HG03175 (cell line): ENCODE results near the gene GRIP2.
A peak's percentile ranks its signal among the peaks of the same experiment; 100 is the strongest.

Source experiments
- ATAC-seq: cut with Tn5 transposase; IDR thresholded peaks from one replicate; pipeline ENCODE4 v1.9.1; 2021; ENCODE audit warnings: mild to moderate bottlenecking, moderate library complexity; ENCODE audit not compliant: unreplicated experiment

Gene GRIP2

GRCh38 chr3:14472471-14473351 lies 67.4 kb downstream of the GRIP2 start:
- ATAC-seq, result no peak

- ATAC-seq, result no peak
These were observed 68.5 kb downstream of the GRIP2 start for GRCh38 chr3:14471690-14472089.

GRCh38 chr3:14471016-14471415 lies 69.1 kb downstream of the GRIP2 start:
- ATAC-seq, result no peak

- ATAC-seq, result no peak
These were observed 69.7 kb downstream of the GRIP2 start for GRCh38 chr3:14470461-14470860.

GRCh38 chr3:14468621-14468981 lies 71.5 kb downstream of the GRIP2 start:
- ATAC-seq, result no peak

GRCh38 chr3:14467814-14468620 lies 72.1 kb downstream of the GRIP2 start:
- ATAC-seq, result no peak

- no peak for ATAC-seq
These were observed 73.8 kb downstream of the GRIP2 start for GRCh38 chr3:14466179-14466903.

- ATAC-seq, result no peak
These were observed 74.7 kb downstream of the GRIP2 start for GRCh38 chr3:14465425-14465824.

GRCh38 chr3:14464521-14464920 lies 75.6 kb downstream of the GRIP2 start:
- no peak for ATAC-seq

- ATAC-seq, result no peak
These were observed 76.0 kb downstream of the GRIP2 start for GRCh38 chr3:14464141-14464465.

GRCh38 chr3:14463330-14464140 lies 76.6 kb downstream of the GRIP2 start:
- ATAC-seq, result no peak

- ATAC-seq, result no peak
These were observed 77.4 kb downstream of the GRIP2 start for GRCh38 chr3:14462738-14463137.

GRCh38 chr3:14461748-14462324 lies 78.3 kb downstream of the GRIP2 start:
- no peak for ATAC-seq

- ATAC-seq, result no peak
These were observed 79.0 kb downstream of the GRIP2 start for GRCh38 chr3:14461006-14461747.

- ATAC-seq, result no peak
These were observed 79.7 kb downstream of the GRIP2 start for GRCh38 chr3:14460342-14461005.

- no peak for ATAC-seq
These were observed 80.4 kb downstream of the GRIP2 start for GRCh38 chr3:14459787-14460186.

- no peak for ATAC-seq
These were observed 80.8 kb downstream of the GRIP2 start for GRCh38 chr3:14459384-14459783.

GRCh38 chr3:14458434-14459275 lies 81.5 kb downstream of the GRIP2 start:
- ATAC-seq, result peak; percentile 60
